HepG2 (cell line): Measurements from ENCODE around the gene PKNOX2. TPM values are rescaled to one million over a fixed set of nuclear protein-coding genes. Genes with fewer than 3 reads are reported as not detected.

ENCODE experiments used
- ATAC-seq: fragments of 200-7000 bp; cut with Tn5 transposase; 3 replicates; pipeline ENCODE4 v1.9.1; 2020; ENCODE audit warnings: mild to moderate bottlenecking, moderate library complexity
- BruUV-seq: library from RNA; stranded (reverse); fragments of 400-500 nt; replicated peaks from 2 replicates; lab custom pipeline; 2021; lab: Mats Ljungman, UMichigan
- CTCF ChIA-PET: fragments of 300-600 bp; formaldehyde crosslinking; extraction: SDS; loops from one replicate; lab custom pipeline; 2021; ENCODE audit warnings: low total read pairs, inconsistent platforms, low intra/inter-chr PET ratio; lab: Yijun Ruan, JAX
- POLR2A ChIA-PET: fragments of 350-600 bp; sonication (Branson Sonifier 250); formaldehyde crosslinking; loops from one replicate; lab custom pipeline; 2020; ENCODE audit warnings: antibody characterized with exemption, inconsistent platforms; lab: Yijun Ruan, JAX
- DNase-seq: peaks from one replicate; pipeline ENCODE4 v3.0.0-alpha.2; 2015; ENCODE audit warnings: low spot score
- FAIRE-seq: peaks from 3 replicates; lab custom pipeline; 2011; peaks lifted over from hg19 to GRCh38; lab: Jason Lieb, UNC
- H2AFZ ChIP-seq: one replicate; pipeline ENCODE4 v1.6.1; 2011; ENCODE audit warnings: low read length, inconsistent platforms
- H3K27ac ChIP-seq: fragments of 300-600 bp; 3 replicates; pipeline ENCODE4 v1.8.0; 2011; ENCODE audit warnings: mixed run types, mild to moderate bottlenecking, mixed read lengths, low read length, inconsistent platforms; ENCODE audit not compliant: insufficient read depth; ENCODE audit errors: extremely low read length
- H3K27me3 ChIP-seq, 2 experiments: fragments of 200-600 bp in 1 of 2; 2 replicates in 1 of 2; 3 replicates in 1 of 2; pipeline versions ENCODE4 v1.6.0 to v1.8.0; 2011; ENCODE audit warnings: low read length in 2 of 2, mild to moderate bottlenecking in 2 of 2, moderate library complexity in 2 of 2, inconsistent platforms in 1 of 2; ENCODE audit not compliant: insufficient read depth in 2 of 2, control insufficient read depth in 1 of 2
- H3K36me3 ChIP-seq, 2 experiments: fragments of 200-600 bp in 1 of 2; replicated peaks in 1 of 2; 2 replicates in 1 of 2; 3 replicates in 1 of 2; pipeline versions ENCODE4 v1.5.1 to v1.8.0; 2011; ENCODE audit warnings: low read length in 2 of 2, inconsistent platforms in 1 of 2; ENCODE audit not compliant: insufficient read depth in 2 of 2, control insufficient read depth in 1 of 2
- H3K4me1 ChIP-seq: 2 replicates; pipeline ENCODE4 v1.5.1; 2012; ENCODE audit warnings: low read length, inconsistent platforms; ENCODE audit not compliant: insufficient read depth
- H3K4me2 ChIP-seq: 2 replicates; pipeline ENCODE4 v1.6.0; 2011; ENCODE audit warnings: low read depth, low read length, inconsistent platforms
- H3K4me3 ChIP-seq, 3 experiments: fragments of 200-600 bp in 1 of 3; sonication (generic), shearing (Covaris generic) in 1 of 3; replicated peaks in 1 of 3; 2 replicates each; pipeline ENCODE4 v1.5.1; 2011 to 2016; ENCODE audit warnings: low read length in 3 of 3, inconsistent platforms in 2 of 3, low read depth in 2 of 3, mild to moderate bottlenecking in 2 of 3, control low read depth in 1 of 3, mixed read lengths in 1 of 3; ENCODE audit not compliant: insufficient read depth in 1 of 3
- H3K79me2 ChIP-seq: one replicate; pipeline ENCODE4 v1.6.1; 2011; ENCODE audit warnings: low read length, inconsistent platforms; ENCODE audit not compliant: insufficient read depth
- H3K9ac ChIP-seq: 2 replicates; pipeline ENCODE4 v1.6.0; 2011; ENCODE audit warnings: mild to moderate bottlenecking, low read depth, low read length, inconsistent platforms; ENCODE audit not compliant: insufficient read depth
- H3K9me3 ChIP-seq: 2 replicates; pipeline ENCODE4 v1.5.1; 2012; ENCODE audit warnings: mild to moderate bottlenecking, low read length
- H4K20me1 ChIP-seq: 2 replicates; pipeline ENCODE4 v1.6.0; 2011; ENCODE audit warnings: inconsistent platforms, mild to moderate bottlenecking, low read length, moderate library complexity; ENCODE audit not compliant: insufficient read depth
- ATF2 ChIP-seq: sonication (generic); formaldehyde crosslinking; IDR thresholded peaks from 2 replicates; pipeline ENCODE4 v1.4.0; 2020; ENCODE audit warnings: missing genetic modification reagents
- GTF3A ChIP-seq: sonication (generic); formaldehyde crosslinking; conservative IDR thresholded peaks from 2 replicates; pipeline ENCODE4 v1.4.0; 2020; ENCODE audit warnings: mild to moderate bottlenecking, missing genetic modification reagents
- NCOA2 ChIP-seq: sonication (generic); formaldehyde crosslinking; IDR thresholded peaks from 2 replicates; pipeline ENCODE4 v1.8.0; 2022; ENCODE audit warnings: inconsistent platforms
- REXO4 ChIP-seq: sonication (generic); formaldehyde crosslinking; IDR thresholded peaks from 2 replicates; pipeline ENCODE4 v1.8.0; 2022; ENCODE audit warnings: missing genetic modification reagents, mild to moderate bottlenecking, borderline replicate concordance
- STAG1 ChIP-seq: sonication (generic); formaldehyde crosslinking; IDR thresholded peaks from 2 replicates; pipeline ENCODE4 v1.4.0; 2020; ENCODE audit warnings: missing genetic modification reagents
- TGIF2 ChIP-seq: IDR thresholded peaks from 2 replicates; pipeline ENCODE4 v1.6.1; 2016; ENCODE audit warnings: control low read depth, missing compliant biosample characterization
- ZNF354B ChIP-seq: sonication (generic); formaldehyde crosslinking; IDR thresholded peaks from 2 replicates; pipeline ENCODE4 v1.8.0; 2022; ENCODE audit warnings: mild to moderate bottlenecking, missing genetic modification reagents
- ZNF552 ChIP-seq: sonication (generic); formaldehyde crosslinking; IDR thresholded peaks from 2 replicates; pipeline ENCODE4 v1.9.0; 2022; ENCODE audit warnings: missing genetic modification reagents, mild to moderate bottlenecking, borderline replicate concordance
- WGBS: methylation state at CpG from one replicate; pipeline ENCODE4 v1.1.6; 2017; ENCODE audit warnings: low lambda C conversion rate; 5-methylcytosine and 5-hydroxymethylcytosine counted together
- in situ Hi-C: cut with HindIII; loops from 2 replicates; pipeline ENCODE4 v1.10.0; 2017; ENCODE audit warnings: low pct_unique_long_range_greater_than_20kb; ENCODE audit not compliant: extremely low pct_ligation_motif_present
- intact Hi-C: fragments of 100-400 bp; cut with micrococcal nuclease; formaldehyde crosslinking; loops from one replicate; pipeline ENCODE4 v1.10.0; 2022; ENCODE audit not compliant: unreplicated experiment
- polyA plus RNA-seq, 8 experiments: library from polyadenylated mRNA; depleted of rRNA in 3 of 8; stranded (reverse) in 7 of 8; unstranded in 1 of 8; fragments of >200 nt; fragmentation: Illumina TruSeq in 4 of 8; extraction: Trizol in 4 of 8; gene quantifications; 2 replicates each; pipeline versions ENCODE4 v1.2.1 to v1.2.3, GENCODE V29; 2011 to 2016; ENCODE audit warnings: low read depth in 4 of 8, missing spikeins in 1 of 8, mixed read lengths in 1 of 8; ENCODE audit not compliant: insufficient read depth in 1 of 8
- total RNA-seq, 5 experiments: library from RNA; depleted of rRNA; stranded (reverse); fragments of >200 nt; fragmentation: Illumina TruSeq; extraction: Trizol; gene quantifications; 2 replicates each; pipeline ENCODE4 v1.2.3, GENCODE V29; 2016; ENCODE audit warnings: low read depth in 1 of 5
- TF ChIP-seq, protein P1 (sequence below): sonication (generic); formaldehyde crosslinking; IDR thresholded peaks from 2 replicates; pipeline ENCODE4 v1.5.0; 2020; ENCODE audit warnings: mild to moderate bottlenecking, missing genetic modification reagents

PKNOX2 gene
- total and polyA plus RNA-seq, 2 of the 13 experiments (the other 11 are each of a cell fraction or from before 2014, with no cell fraction given), result not detected

- TF ChIP-seq, protein P1, sequence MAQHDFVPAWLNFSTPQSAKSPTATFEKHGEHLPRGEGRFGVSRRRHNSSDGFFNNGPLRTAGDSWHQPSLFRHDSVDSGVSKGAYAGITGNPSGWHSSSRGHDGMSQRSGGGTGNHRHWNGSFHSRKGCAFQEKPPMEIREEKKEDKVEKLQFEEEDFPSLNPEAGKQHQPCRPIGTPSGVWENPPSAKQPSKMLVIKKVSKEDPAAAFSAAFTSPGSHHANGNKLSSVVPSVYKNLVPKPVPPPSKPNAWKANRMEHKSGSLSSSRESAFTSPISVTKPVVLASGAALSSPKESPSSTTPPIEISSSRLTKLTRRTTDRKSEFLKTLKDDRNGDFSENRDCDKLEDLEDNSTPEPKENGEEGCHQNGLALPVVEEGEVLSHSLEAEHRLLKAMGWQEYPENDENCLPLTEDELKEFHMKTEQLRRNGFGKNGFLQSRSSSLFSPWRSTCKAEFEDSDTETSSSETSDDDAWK, result no peak
- TF ChIP-seq ZNF552 (CRISPR knock-in tag), result no peak
Observed at GRCh38 chr11:125211191-125211947, 46.8 kb downstream of the PKNOX2 start (continued).

DNA sequence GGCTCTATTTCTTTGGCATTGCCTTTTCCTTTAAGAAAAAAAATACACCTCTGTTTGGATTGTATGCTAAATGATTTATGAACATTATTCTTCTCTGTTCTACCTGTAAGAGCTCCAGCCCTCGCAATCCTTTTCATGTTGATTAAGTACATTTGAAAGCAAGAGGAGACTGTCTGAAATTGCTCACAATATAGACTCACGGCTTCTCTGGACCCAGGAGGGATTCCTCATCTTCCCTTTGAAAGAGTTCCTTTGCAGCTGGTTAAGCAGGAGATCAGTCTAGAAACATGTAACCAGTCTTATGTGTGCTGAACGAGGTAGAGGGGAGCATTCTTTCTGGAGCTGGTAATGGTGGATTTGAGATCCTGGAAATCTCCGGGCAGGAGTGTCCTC is 47.4 kb downstream of the PKNOX2 start:
- DNase-seq, result no peak
- Histone ChIP-seq H3K36me3 (no peaks in the 10 kb centered on the region), H3K9ac (no peak overlapping the region), H2AFZ (no peak overlapping the region), H4K20me1 (no peaks in the 10 kb centered on the region), H3K27me3 (peaks cover 0 to 38% of the 10 kb centered on the region in 2 experiments; a peak in 3 of 5 replicates), H3K27ac (no peak overlapping the region), H3K4me2 (no peak overlapping the region), H3K9me3 (no peaks in the 10 kb centered on the region), H3K4me3 (no peak overlapping the region), H3K79me2 (no peaks in the 10 kb centered on the region), H3K4me1 (peaks cover 16% of the 10 kb centered on the region)
- ChIA-PET CTCF (no interaction called here), POLR2A (no interaction called here)
- intact Hi-C loops, result no loop called here
- no TSS peak for BruUV-seq
- in situ Hi-C loops, result no loop called here
- FAIRE-seq, result no peak
- WGBS, result 30% methylated on average over 4 of the region's 4 CpGs
- no peak for ATAC-seq
- TF ChIP-seq TGIF2 (CRISPR knock-in tag) (no peak), NCOA2 (CRISPR knock-in tag) (no peak), ATF2 (CRISPR knock-in tag) (no peak), STAG1 (CRISPR knock-in tag) (no peak), ZNF354B (CRISPR knock-in tag) (no peak), GTF3A (no peak), REXO4 (CRISPR knock-in tag) (no peak)
